ENCODE measurements around the gene ANG. TPM values are rescaled to one million over a fixed set of nuclear protein-coding genes. Genes with fewer than 3 reads are reported as not detected.
"Not testable (repeated sequence)": the region's sequence is repeated elsewhere in the genome, so short reads cannot be mapped to it uniquely, and the experiment has no call there.

The ANG gene
- total and polyA plus RNA-seq, 5 experiments from 2014 or later, result 0.17 to 0.70 (median 0.34) TPM; not detected in 2

- not testable (repeated sequence) for H3K27ac Mint-ChIP-seq, H3K27me3 Mint-ChIP-seq, H3K9me3 Mint-ChIP-seq, H3K36me3 Mint-ChIP-seq, H3K4me1 Mint-ChIP-seq, ATAC-seq, DNase-seq, H3K4me3 Mint-ChIP-seq
- POLR2A ChIA-PET, result interaction anchor here (0.7 kb wide), 1 partner anchor 397 kb away, joined by 3 read pairs; no protein-coding TSS in a partner anchor
These were observed 49.7 kb downstream of the ANG start for GRCh38 chr14:20738292-20738691.

DNA sequence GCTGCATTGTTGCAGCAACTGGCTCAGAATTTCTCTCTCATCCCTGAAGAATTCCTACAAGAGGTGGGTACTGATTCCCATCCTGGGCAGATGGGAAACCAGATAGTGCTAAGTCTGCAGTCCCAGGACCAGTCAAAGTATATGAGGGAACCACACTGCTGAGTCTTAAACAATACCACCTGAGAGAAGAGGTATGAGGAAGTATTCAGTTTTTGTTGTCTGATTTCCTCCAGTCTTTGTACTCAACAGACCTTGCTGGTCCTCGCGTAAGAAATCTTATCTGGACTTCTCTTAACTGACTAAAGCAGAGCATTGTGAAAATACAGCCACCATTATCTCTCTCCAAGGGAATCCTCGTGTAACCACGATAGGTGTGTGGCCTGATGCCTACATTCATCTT lies 53.6 kb downstream of the ANG start:
- POLR2A ChIA-PET, result no interaction called here
- no peak overlapping the region for H3K4me3 Mint-ChIP-seq
- ATAC-seq, result no peak
- H3K27ac Mint-ChIP-seq, result peak overlapping the region in 1 of 10 donors; percentile 1
- no peaks in the 10 kb centered on the region for H3K36me3 Mint-ChIP-seq
- no peaks in the 10 kb centered on the region for H3K9me3 Mint-ChIP-seq
- H3K27me3 Mint-ChIP-seq, result peaks cover 0 to 9% (median 5%) of the 10 kb centered on the region in 5 donors
- no peaks in the 10 kb centered on the region for H3K4me1 Mint-ChIP-seq
- DNase-seq, result no peak

DNA sequence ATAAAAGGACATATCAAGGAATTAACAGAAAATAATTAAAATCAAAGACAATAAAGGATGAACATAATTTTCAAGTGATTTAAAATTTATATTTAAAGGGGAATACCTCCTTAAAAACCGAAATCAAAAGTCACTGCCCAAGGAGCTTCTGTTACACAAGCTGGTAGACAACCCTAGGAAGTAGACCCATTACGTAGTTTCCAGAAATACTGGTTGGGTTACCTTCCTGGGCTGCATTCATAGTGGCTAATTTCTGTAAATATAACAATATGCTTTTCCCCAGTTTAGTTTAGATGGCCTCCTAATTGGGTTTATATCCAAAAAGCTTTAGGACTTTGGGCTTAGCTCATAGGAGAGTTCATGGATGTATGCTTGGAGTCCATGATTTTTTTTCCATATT lies 55.0 kb downstream of the ANG start:
- H3K27me3 Mint-ChIP-seq, result peaks cover 0 to 6% (median 5%) of the 10 kb centered on the region in 5 donors
- ATAC-seq (no peak), DNase-seq (no peak)
- H3K27ac Mint-ChIP-seq, result no peak overlapping the region
- no peaks in the 10 kb centered on the region for H3K9me3 Mint-ChIP-seq
- H3K36me3 Mint-ChIP-seq, result no peaks in the 10 kb centered on the region
- no peak overlapping the region for H3K4me3 Mint-ChIP-seq
- H3K4me1 Mint-ChIP-seq, result no peaks in the 10 kb centered on the region
- POLR2A ChIA-PET, result no interaction called here

Other genes starting within 250 kb of the ANG start
- gene OSGEP, start 234.0 kb upstream of the ANG start, total RNA-seq, result 10 to 100 TPM; 82.5 to 89.2 TPM
- 10 to 100 TPM; 38.8 to 43.3 (median 42.0) TPM for gene OSGEP, start 234.0 kb upstream of the ANG start, polyA plus RNA-seq
- 100 to 1,000 TPM; 137 to 144 TPM for gene APEX1, start 233.5 kb upstream of the ANG start, total RNA-seq
- gene APEX1, start 233.5 kb upstream of the ANG start, polyA plus RNA-seq, result 100 to 1,000 TPM; 125 to 176 (median 148) TPM
- gene PIP4P1, start 227.3 kb upstream of the ANG start, total RNA-seq, result 10 to 100 TPM; 74.2 to 76.1 TPM
- 10 to 100 TPM; 21.0 to 31.1 (median 21.3) TPM for gene PIP4P1, start 227.3 kb upstream of the ANG start, polyA plus RNA-seq
- gene PNP, start 219.4 kb upstream of the ANG start, total RNA-seq, result 10 to 100 TPM; 64.6 to 65.7 TPM
- gene PNP, start 219.4 kb upstream of the ANG start, polyA plus RNA-seq, result 10 to 100 TPM; 32.2 to 57.9 (median 40.6) TPM
- gene RNASE10, start 183.2 kb upstream of the ANG start, total RNA-seq, result under 1 TPM; 0.77 to 0.83 TPM
- gene RNASE10, start 183.2 kb upstream of the ANG start, polyA plus RNA-seq, result under 1 TPM in 1 of 3 donors, not detected in 2; 0.19 TPM
- not detected for gene RNASE9, start 127.7 kb upstream of the ANG start, total RNA-seq
- gene RNASE9, start 127.7 kb upstream of the ANG start, polyA plus RNA-seq, result not detected
- not detected for gene RNASE11, start 100.8 kb upstream of the ANG start, total RNA-seq
- gene RNASE11, start 100.8 kb upstream of the ANG start, polyA plus RNA-seq, result not detected
- gene RNASE12, start 97.4 kb upstream of the ANG start, total RNA-seq, result not detected
- not detected for gene RNASE12, start 97.4 kb upstream of the ANG start, polyA plus RNA-seq
- gene OR6S1, start 47.1 kb upstream of the ANG start, total RNA-seq, result not detected
- not detected for gene OR6S1, start 47.1 kb upstream of the ANG start, polyA plus RNA-seq
- gene RNASE4, start 4.2 kb upstream of the ANG start, total RNA-seq, result under 1 TPM in 1 of 2 experiments, not detected in 1; 0.63 TPM
- under 1 TPM in 1 of 3 donors, not detected in 2; 0.46 TPM for gene RNASE4, start 4.2 kb upstream of the ANG start, polyA plus RNA-seq
- gene EDDM3A, start 57.1 kb downstream of the ANG start, total RNA-seq, result not detected
- not detected for gene EDDM3A, start 57.1 kb downstream of the ANG start, polyA plus RNA-seq
- gene EDDM3B, start 79.6 kb downstream of the ANG start, total RNA-seq, result not detected
- gene EDDM3B, start 79.6 kb downstream of the ANG start, polyA plus RNA-seq, result not detected
- under 1 TPM; 0.74 to 0.81 TPM for gene RNASE6, start 92.5 kb downstream of the ANG start, total RNA-seq
- under 1 TPM; 0.43 to 0.80 (median 0.75) TPM for gene RNASE6, start 92.5 kb downstream of the ANG start, polyA plus RNA-seq
- gene RNASE1, start 114.1 kb downstream of the ANG start, total RNA-seq, result 10 to 100 TPM in 1 of 2 experiments, 1 to 10 TPM in 1; 5.6 to 10.3 TPM
- gene RNASE1, start 114.1 kb downstream of the ANG start, polyA plus RNA-seq, result not detected
- gene RNASE3, start 202.6 kb downstream of the ANG start, total RNA-seq, result not detected
- gene RNASE3, start 202.6 kb downstream of the ANG start, polyA plus RNA-seq, result not detected

Measured in naive thymus-derived CD8-positive, alpha-beta T cell (primary cell).